Fibroblast of villous mesenchyme (primary cell): ENCODE results near the gene FXYD3. TPM values are rescaled to one million over a fixed set of nuclear protein-coding genes. Genes with fewer than 3 reads are reported as not detected.
A peak's percentile ranks its signal among the peaks of the same experiment; 100 is the strongest.
"Not testable (repeated sequence)": the region's sequence is repeated elsewhere in the genome, so short reads cannot be mapped to it uniquely, and the experiment has no call there.

Experiments
- DNase-seq: peaks from one replicate; pipeline ENCODE4 v3.0.0-alpha.2; 2010; ENCODE audit warnings: low read depth
- H3K4me3 ChIP-seq: 2 replicates; pipeline ENCODE4 v1.5.1; 2011; ENCODE audit warnings: low read depth, mild to moderate bottlenecking, low read length
- total RNA-seq: library from RNA; depleted of rRNA; stranded (reverse); fragments of >200 nt; gene quantifications from 2 replicates; pipeline ENCODE4 v1.2.3, GENCODE V29; 2012
- TF ChIP-seq, protein P1 (sequence below): IDR thresholded peaks from 2 replicates; pipeline ENCODE4 v1.5.1; 2012; ENCODE audit warnings: low read depth, mild to moderate bottlenecking, low read length; ENCODE audit not compliant: insufficient read depth

Gene FXYD3
- total RNA-seq, 1 donor, result not detected

GRCh38 chr19:35124098-35125060 is 8.8 kb downstream of the FXYD3 start:
- peak; percentile 88 for DNase-seq
- TF ChIP-seq, protein P1, sequence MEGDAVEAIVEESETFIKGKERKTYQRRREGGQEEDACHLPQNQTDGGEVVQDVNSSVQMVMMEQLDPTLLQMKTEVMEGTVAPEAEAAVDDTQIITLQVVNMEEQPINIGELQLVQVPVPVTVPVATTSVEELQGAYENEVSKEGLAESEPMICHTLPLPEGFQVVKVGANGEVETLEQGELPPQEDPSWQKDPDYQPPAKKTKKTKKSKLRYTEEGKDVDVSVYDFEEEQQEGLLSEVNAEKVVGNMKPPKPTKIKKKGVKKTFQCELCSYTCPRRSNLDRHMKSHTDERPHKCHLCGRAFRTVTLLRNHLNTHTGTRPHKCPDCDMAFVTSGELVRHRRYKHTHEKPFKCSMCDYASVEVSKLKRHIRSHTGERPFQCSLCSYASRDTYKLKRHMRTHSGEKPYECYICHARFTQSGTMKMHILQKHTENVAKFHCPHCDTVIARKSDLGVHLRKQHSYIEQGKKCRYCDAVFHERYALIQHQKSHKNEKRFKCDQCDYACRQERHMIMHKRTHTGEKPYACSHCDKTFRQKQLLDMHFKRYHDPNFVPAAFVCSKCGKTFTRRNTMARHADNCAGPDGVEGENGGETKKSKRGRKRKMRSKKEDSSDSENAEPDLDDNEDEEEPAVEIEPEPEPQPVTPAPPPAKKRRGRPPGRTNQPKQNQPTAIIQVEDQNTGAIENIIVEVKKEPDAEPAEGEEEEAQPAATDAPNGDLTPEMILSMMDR, result no peak
- peak overlapping the region; percentile 73 for H3K4me3 ChIP-seq

GRCh38 chr19:35125270-35125717 is 9.7 kb downstream of the FXYD3 start:
- DNase-seq, result no peak
- H3K4me3 ChIP-seq, result no peak overlapping the region
- TF ChIP-seq, protein P1, result no peak

DNA sequence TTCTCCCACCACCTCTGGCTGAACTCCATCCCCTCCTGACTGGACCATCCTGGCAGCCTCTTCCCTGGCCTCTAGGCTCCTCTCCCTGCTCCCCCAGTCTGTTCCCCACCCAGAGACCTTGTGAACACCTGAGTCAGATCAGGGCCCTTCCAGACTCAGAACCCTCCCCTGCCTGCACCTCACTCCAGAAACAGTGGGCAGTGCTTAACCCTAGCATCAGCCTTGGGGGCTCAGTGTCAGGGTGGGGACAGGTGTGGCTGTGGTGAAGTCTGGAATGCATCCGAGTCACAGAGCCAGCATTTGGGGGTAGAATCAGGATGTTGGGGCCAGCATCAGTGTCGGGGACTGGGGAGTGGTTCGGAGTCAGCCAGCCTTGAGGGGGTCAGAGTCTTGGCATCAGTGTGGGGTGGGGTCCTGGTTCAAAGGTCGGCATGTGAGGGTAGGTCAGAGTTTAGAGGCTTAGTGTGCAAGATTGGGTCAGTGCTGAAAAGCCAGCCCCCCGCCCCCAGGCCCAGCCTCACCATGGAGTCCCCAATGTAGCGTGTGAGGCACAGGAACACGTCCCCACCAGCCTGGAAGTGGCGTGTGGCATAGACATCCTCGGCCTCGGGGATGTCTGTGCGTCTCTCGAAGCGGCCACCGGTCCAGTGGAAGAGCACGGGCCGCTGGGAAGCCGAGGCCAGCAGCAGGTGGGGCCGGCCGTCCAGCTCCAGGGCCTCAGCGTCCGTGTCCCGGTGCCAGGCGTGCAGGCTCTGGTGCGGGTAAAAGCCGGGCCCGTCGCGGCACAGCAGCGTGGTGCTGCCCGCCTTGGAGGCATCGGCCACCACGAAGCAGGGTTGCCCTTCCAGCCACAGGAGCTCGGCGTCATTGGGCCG is 10.4 kb downstream of the FXYD3 start:
- H3K4me3 ChIP-seq, result no peak overlapping the region
- DNase-seq, result no peak
- TF ChIP-seq, protein P1, result no peak

DNA sequence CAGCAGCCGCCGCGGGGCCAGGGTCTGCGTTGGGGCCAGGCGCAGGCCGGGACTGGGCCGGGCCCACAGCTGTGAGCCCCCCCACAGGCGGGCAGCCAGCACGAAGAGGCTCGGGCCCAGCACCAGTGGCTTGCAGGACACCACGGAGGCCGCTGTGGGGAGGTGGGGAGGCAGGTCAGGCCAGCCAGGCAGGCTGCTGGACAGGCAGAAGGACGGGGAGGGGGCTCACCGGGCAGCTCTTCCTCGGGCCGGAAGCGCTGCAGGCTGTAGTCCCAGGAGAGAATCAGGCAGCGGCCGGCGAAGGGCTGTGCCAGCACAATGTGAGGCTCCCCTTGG is 11.0 kb downstream of the FXYD3 start:
- no peak for DNase-seq
- TF ChIP-seq, protein P1, result no peak
- no peak overlapping the region for H3K4me3 ChIP-seq

- no peak for DNase-seq
- no peak overlapping the region for H3K4me3 ChIP-seq
- TF ChIP-seq, protein P1, result no peak
Measured at GRCh38 chr19:35127871-35128270, 12.2 kb downstream of the FXYD3 start.

GRCh38 chr19:35128398-35129057 is 12.9 kb downstream of the FXYD3 start:
- TF ChIP-seq, protein P1, result no peak
- no peak overlapping the region for H3K4me3 ChIP-seq
- no peak for DNase-seq

DNA sequence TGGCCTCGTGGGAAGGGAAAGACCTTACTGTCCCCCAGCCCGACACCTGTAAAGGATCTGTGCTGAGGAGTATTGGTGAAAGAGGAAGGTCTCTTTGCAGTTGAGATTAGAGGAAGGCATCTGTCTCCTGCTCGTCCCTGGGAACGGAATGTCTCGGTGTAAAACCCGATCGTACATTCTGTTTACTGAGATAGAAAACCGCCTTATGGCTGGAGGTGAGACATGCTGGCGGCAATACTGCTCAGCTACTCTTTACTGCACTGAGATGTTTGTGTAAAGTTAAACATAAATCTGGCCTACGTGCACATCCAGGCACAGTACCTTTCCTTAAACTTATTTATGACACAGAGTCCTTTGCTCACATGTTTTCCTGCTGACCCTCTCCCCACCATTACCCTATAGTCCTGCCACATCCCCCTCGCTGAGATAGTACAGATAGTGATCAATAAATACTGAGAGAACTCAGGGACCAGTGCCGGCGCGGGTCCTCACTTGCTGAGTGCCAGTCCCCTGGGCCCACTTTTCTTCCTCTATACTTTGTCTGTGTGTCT is 14.2 kb downstream of the FXYD3 start:
- not testable (repeated sequence) for H3K4me3 ChIP-seq, DNase-seq
